IMR-90 (cell line): ENCODE measurements around the gene FKBP1B. TPM values are rescaled to one million over a fixed set of nuclear protein-coding genes. Genes with fewer than 3 reads are reported as not detected.
A peak's percentile ranks its signal among the peaks of the same experiment; 100 is the strongest.

Experiments used
- ATAC-seq: fragments of 200-7000 bp; cut with Tn5 transposase; 2 replicates; pipeline ENCODE4 v1.9.1; 2020; ENCODE audit warnings: low read depth, mild to moderate bottlenecking, moderate library complexity
- BruUV-seq: library from RNA; stranded (reverse); fragments of 400-500 nt; replicated peaks from 2 replicates; lab custom pipeline; 2021; lab: Mats Ljungman, UMichigan
- CTCF ChIA-PET: fragments of 300-600 bp; formaldehyde crosslinking; extraction: SDS; loops from one replicate; lab custom pipeline; 2021; ENCODE audit warnings: antibody characterized with exemption; lab: Yijun Ruan, JAX
- POLR2A ChIA-PET: fragments of 300-600 bp; sonication (Branson Sonifier 250); formaldehyde crosslinking; loops from one replicate; lab custom pipeline; 2022; ENCODE audit warnings: antibody characterized with exemption; ENCODE audit not compliant: unreplicated experiment; lab: Charles Lee
- DNase-seq: peaks from one replicate; pipeline ENCODE4 v3.0.0; 2013
- H2AFZ ChIP-seq: replicated peaks from 2 replicates; pipeline ENCODE3; 2013; ENCODE audit warnings: low read length, mild to moderate bottlenecking; ENCODE audit not compliant: poor library complexity
- H2AK5ac ChIP-seq: 2 replicates; pipeline ENCODE4 v1.6.1; 2013; ENCODE audit warnings: low read depth, low read length, inconsistent platforms
- H2AK9ac ChIP-seq: replicated peaks from 2 replicates; pipeline ENCODE3; 2013; ENCODE audit warnings: mild to moderate bottlenecking, low read depth, low read length, moderate library complexity; ENCODE audit not compliant: poor library complexity
- H2BK120ac ChIP-seq: 2 replicates; pipeline ENCODE4 v1.6.1; 2013; ENCODE audit warnings: low read depth, low read length, inconsistent platforms
- H2BK15ac ChIP-seq: 3 replicates; pipeline ENCODE4 v1.6.1; 2013; ENCODE audit warnings: low read depth, low read length, inconsistent platforms
- H2BK20ac ChIP-seq: 2 replicates; pipeline ENCODE4 v1.6.1; 2013; ENCODE audit warnings: low read depth, mild to moderate bottlenecking, inconsistent platforms, low read length, moderate library complexity
- H2BK5ac ChIP-seq: 2 replicates; pipeline ENCODE4 v1.6.1; 2013; ENCODE audit warnings: mild to moderate bottlenecking, low read depth, low read length, inconsistent platforms; ENCODE audit not compliant: poor library complexity, severe bottlenecking
- H3K14ac ChIP-seq: replicated peaks from 2 replicates; pipeline ENCODE4 v1.6.1; 2013; ENCODE audit warnings: low read depth, low read length, inconsistent platforms
- H3K18ac ChIP-seq: 2 replicates; pipeline ENCODE4 v1.6.1; 2013; ENCODE audit warnings: low read depth, low read length, control low read depth
- H3K23ac ChIP-seq: 2 replicates; pipeline ENCODE4 v1.6.1; 2013; ENCODE audit warnings: low read depth, low read length, inconsistent platforms
- H3K27ac ChIP-seq: 2 replicates; pipeline ENCODE4 v1.5.1; 2013; ENCODE audit warnings: mild to moderate bottlenecking, control low read depth, low read length; ENCODE audit not compliant: insufficient read depth
- H3K27me3 ChIP-seq: 2 replicates; pipeline ENCODE4 v1.6.1; 2013; ENCODE audit warnings: low read length; ENCODE audit not compliant: control insufficient read depth, insufficient read depth
- H3K36me3 ChIP-seq: 2 replicates; pipeline ENCODE4 v1.6.1; 2013; ENCODE audit warnings: low read length, mixed read lengths; ENCODE audit not compliant: control insufficient read depth, insufficient read depth
- H3K4ac ChIP-seq: 2 replicates; pipeline ENCODE4 v1.6.1; 2013; ENCODE audit warnings: low read depth, low read length, inconsistent platforms
- H3K4me1 ChIP-seq: 2 replicates; pipeline ENCODE4 v1.6.1; 2013; ENCODE audit warnings: low read length, mixed read lengths; ENCODE audit not compliant: control insufficient read depth, insufficient read depth
- H3K4me2 ChIP-seq: 2 replicates; pipeline ENCODE4 v1.6.1; 2013; ENCODE audit warnings: low read depth, mild to moderate bottlenecking, control low read depth, low read length, moderate library complexity
- H3K4me3 ChIP-seq: 2 replicates; pipeline ENCODE4 v1.5.1; 2013; ENCODE audit warnings: low read depth, mild to moderate bottlenecking, control low read depth, low read length, moderate library complexity; ENCODE audit not compliant: insufficient read depth
- H3K56ac ChIP-seq: 2 replicates; pipeline ENCODE4 v1.6.1; 2013; ENCODE audit warnings: low read length, inconsistent platforms; ENCODE audit not compliant: insufficient read depth; ENCODE audit errors: extremely low read depth
- H3K79me1 ChIP-seq, 2 experiments: 2 replicates each; pipeline ENCODE4 v1.6.1; 2013; ENCODE audit warnings: low read length in 2 of 2, inconsistent platforms in 1 of 2, low read depth in 1 of 2
- H3K9ac ChIP-seq: 2 replicates; pipeline ENCODE4 v1.6.1; 2013; ENCODE audit warnings: low read depth, low read length, control low read depth
- H3K9me1 ChIP-seq: 2 replicates; pipeline ENCODE4 v1.6.1; 2013; ENCODE audit warnings: low read length, inconsistent platforms; ENCODE audit not compliant: insufficient read depth
- H3K9me3 ChIP-seq: 2 replicates; pipeline ENCODE4 v1.6.1; 2013; ENCODE audit warnings: low read length; ENCODE audit not compliant: control insufficient read depth, insufficient read depth
- H4K20me1 ChIP-seq: 2 replicates; pipeline ENCODE4 v1.6.1; 2013; ENCODE audit warnings: low read length, inconsistent platforms; ENCODE audit not compliant: insufficient read depth
- H4K5ac ChIP-seq: 2 replicates; pipeline ENCODE4 v1.6.1; 2013; ENCODE audit warnings: mild to moderate bottlenecking, low read depth, low read length, control low read depth
- H4K8ac ChIP-seq, 2 experiments: 2 replicates each; pipeline ENCODE4 v1.6.1; 2013; ENCODE audit warnings: low read depth in 2 of 2, low read length in 2 of 2, control low read depth in 1 of 2, inconsistent platforms in 1 of 2
- H4K91ac ChIP-seq: 2 replicates; pipeline ENCODE4 v1.6.1; 2013; ENCODE audit warnings: low read depth, low read length, inconsistent platforms; ENCODE audit not compliant: insufficient read depth
- BHLHE40 ChIP-seq: fragments of 150-350 bp; IDR thresholded peaks from 2 replicates; pipeline ENCODE4 v1.6.1; 2016; ENCODE audit warnings: mild to moderate bottlenecking, low read depth, low read length
- CEBPB ChIP-seq: IDR thresholded peaks from 2 replicates; pipeline ENCODE4 v1.6.1; 2012; ENCODE audit warnings: low read depth, low read length, improper control_type of control experiment
- CHD1 ChIP-seq: IDR thresholded peaks from 2 replicates; pipeline ENCODE4 v1.6.1; 2012; ENCODE audit warnings: low read depth, low read length, improper control_type of control experiment
- FOS ChIP-seq: fragments of 150-350 bp; IDR thresholded peaks from 2 replicates; pipeline ENCODE4 v1.6.1; 2016; ENCODE audit warnings: low read depth, low read length
- MAFK ChIP-seq: IDR thresholded peaks from 2 replicates; pipeline ENCODE4 v1.6.1; 2012; ENCODE audit warnings: low read depth, low read length, improper control_type of control experiment
- MAZ ChIP-seq: IDR thresholded peaks from 2 replicates; pipeline ENCODE4 v1.6.1; 2012; ENCODE audit warnings: low read depth, mild to moderate bottlenecking, low read length, improper control_type of control experiment, moderate library complexity, borderline replicate concordance
- MXI1 ChIP-seq: IDR thresholded peaks from 2 replicates; pipeline ENCODE4 v1.6.1; 2012; ENCODE audit warnings: low read depth, mild to moderate bottlenecking, low read length, moderate library complexity, borderline replicate concordance
- NFE2L2 ChIP-seq: fragments of 150-350 bp; IDR thresholded peaks from 2 replicates; pipeline ENCODE4 v1.6.1; 2016; ENCODE audit warnings: low read depth, mild to moderate bottlenecking, low read length
- RAD21 ChIP-seq: IDR thresholded peaks from 2 replicates; pipeline ENCODE4 v1.6.1; 2012; ENCODE audit warnings: low read length, improper control_type of control experiment
- RCOR1 ChIP-seq: IDR thresholded peaks from 2 replicates; pipeline ENCODE4 v1.6.1; 2012; ENCODE audit warnings: mild to moderate bottlenecking, low read length, improper control_type of control experiment; ENCODE audit not compliant: insufficient replicate concordance
- RFX5 ChIP-seq: IDR thresholded peaks from 2 replicates; pipeline ENCODE4 v1.8.0; 2012; ENCODE audit warnings: low read depth, mild to moderate bottlenecking, low read length, moderate library complexity
- SMC3 ChIP-seq: fragments of 150-350 bp; IDR thresholded peaks from 2 replicates; pipeline ENCODE4 v1.6.1; 2016; ENCODE audit warnings: low read depth, mild to moderate bottlenecking, antibody characterized with exemption, low read length, moderate library complexity
- WGBS, 2 experiments: methylation state at CpG; one replicate each; pipeline versions ENCODE4 v1.1.5 to v1.1.7; 2013; ENCODE audit warnings: missing lambda C conversion rate in 2 of 2; ENCODE audit not compliant: insufficient read length in 1 of 2; ENCODE audit errors: extremely low coverage in 2 of 2; 5-methylcytosine and 5-hydroxymethylcytosine counted together
- dilution Hi-C: fragments of 300-500 bp; cut with HindIII; formaldehyde crosslinking; loops from one replicate; pipeline ENCODE4 v1.14.3; 2018; ENCODE audit warnings: low sequenced_read_pairs; ENCODE audit not compliant: unreplicated experiment
- in situ Hi-C: fragments of 300-500 bp; cut with MboI; formaldehyde crosslinking; loops from 3 replicates; pipeline ENCODE4 v1.14.3; 2019; ENCODE audit warnings: low sequenced_read_pairs, inconsistent platforms, mixed read lengths
- intact Hi-C: fragments of 100-400 bp; cut with micrococcal nuclease; formaldehyde crosslinking; loops from 2 replicates; pipeline ENCODE4 v1.10.0; 2022
- polyA plus RNA-seq, 3 experiments: library from polyadenylated mRNA; depleted of rRNA; stranded (reverse); fragments of >200 nt; gene quantifications; 2 replicates each; pipeline ENCODE4 v1.2.3, GENCODE V29; 2012; ENCODE audit warnings: low replicate concordance in 1 of 3
- total RNA-seq: library from RNA; depleted of rRNA; stranded (reverse); fragments of >200 nt; gene quantifications from 2 replicates; pipeline ENCODE4 v1.2.3, GENCODE V29; 2012
- TF ChIP-seq, protein P1 (sequence below): fragments of 150-350 bp; IDR thresholded peaks from 2 replicates; pipeline ENCODE4 v1.6.1; 2016; ENCODE audit warnings: low read depth, mild to moderate bottlenecking, low read length, moderate library complexity, borderline replicate concordance
- TF ChIP-seq, protein P2 (sequence below): conservative IDR thresholded peaks from 2 replicates; pipeline ENCODE4 v1.5.1; 2012; ENCODE audit warnings: mild to moderate bottlenecking, low read depth, low read length, improper control_type of control experiment

Gene FKBP1B
- total and polyA plus RNA-seq, 2 of the 4 experiments (the other 2 are of a cell fraction), result 10.2 to 15.1 TPM

DNA sequence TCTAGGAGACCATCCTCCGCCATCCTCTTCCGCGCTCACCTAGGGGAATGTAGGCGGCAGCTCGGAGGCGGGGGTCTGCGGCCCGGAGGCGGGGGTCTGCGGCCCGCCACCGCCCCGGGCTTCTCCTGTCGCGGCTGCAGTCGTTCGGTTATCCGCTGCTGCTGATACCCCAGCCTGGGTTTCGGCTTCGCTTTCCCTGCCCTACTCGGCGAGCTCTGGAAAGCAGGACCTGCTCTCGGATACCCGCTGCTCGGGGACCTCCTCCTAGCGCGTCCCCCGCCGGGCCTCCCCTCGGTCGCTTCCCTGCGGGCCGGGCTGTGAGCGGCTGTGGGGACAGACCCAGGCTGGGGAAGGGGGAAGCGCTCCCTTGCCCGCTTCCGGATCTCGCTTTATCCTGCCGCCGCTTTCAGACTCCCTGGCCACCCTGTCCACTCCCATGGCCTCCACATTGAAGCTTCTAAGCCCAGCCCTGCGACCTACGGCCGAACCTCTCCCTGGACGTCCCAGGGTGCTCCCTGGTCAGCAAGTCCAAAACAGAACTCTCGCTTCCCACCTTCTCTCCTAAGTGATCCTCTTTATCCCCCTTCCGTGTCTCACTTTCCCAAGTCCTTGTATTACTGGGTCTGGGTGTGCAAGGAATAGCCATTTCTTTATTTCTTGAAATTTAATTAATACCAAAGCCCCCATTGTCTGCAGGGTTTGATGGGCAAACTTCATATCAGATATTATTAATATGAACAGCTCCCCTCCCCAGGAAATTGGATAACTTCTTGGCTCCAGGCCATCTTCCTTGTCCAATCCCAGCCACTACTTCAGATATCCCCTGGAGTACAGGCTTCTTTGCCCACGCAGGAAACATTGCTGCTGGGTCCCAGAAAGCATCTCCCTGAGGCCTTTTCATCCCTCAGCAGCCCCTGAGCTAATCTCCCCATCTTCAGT lies 769 bp downstream of the FKBP1B start:
- H3K4me2 ChIP-seq, result peak overlapping the region; percentile 58
- H3K4me3 ChIP-seq, result peak overlapping the region; percentile 84
- peak overlapping the region; percentile 62; the same call in 1 of the 2 replicates for H3K14ac ChIP-seq
- H3K27me3 ChIP-seq, result no peaks in the 10 kb centered on the region
- no peak overlapping the region for H3K18ac ChIP-seq
- no peak overlapping the region for H2BK5ac ChIP-seq
- peak overlapping the region; percentile 10 for H3K9ac ChIP-seq
- WGBS, 2 experiments, result 6% methylated on average over 13 of the region's 47 CpGs; no CpG with 5 or more reads in 1 of the 2 experiments
- no peak overlapping the region for H4K91ac ChIP-seq
- in situ Hi-C loops (no loop called here), intact Hi-C loops (no loop called here), dilution Hi-C loops (no loop called here)
- H3K36me3 ChIP-seq, result no peaks in the 10 kb centered on the region
- ChIA-PET POLR2A (no interaction called here), CTCF (no interaction called here)
- no peak overlapping the region for H2AK5ac ChIP-seq
- DNase-seq (no peak), ATAC-seq (peak; percentile 4)
- peak overlapping the region; percentile 95 for H2AFZ ChIP-seq
- H3K23ac ChIP-seq, result peak overlapping the region; percentile 77
- H3K56ac ChIP-seq, result no peak overlapping the region
- no peak overlapping the region for H3K27ac ChIP-seq
- H2BK15ac ChIP-seq, result no peak overlapping the region
- no peaks in the 10 kb centered on the region for H4K20me1 ChIP-seq
- peaks cover 8% of the 10 kb centered on the region for H3K9me1 ChIP-seq
- no peaks in the 10 kb centered on the region for H3K9me3 ChIP-seq
- no TSS peak for BruUV-seq
- H3K4ac ChIP-seq, result no peak overlapping the region; the same call in 1 of the 2 replicates
- H3K79me1 ChIP-seq, result peaks cover 8 to 16% of the 10 kb centered on the region in 2 experiments; a peak in 3 of 4 replicates
- H2BK120ac ChIP-seq, result no peak overlapping the region
- H4K8ac ChIP-seq, result peak overlapping the region; percentile 1 to 51; a peak in 2 of 4 replicates
- H4K5ac ChIP-seq, result no peak overlapping the region
- peak overlapping the region; percentile 52 for H2AK9ac ChIP-seq
- H2BK20ac ChIP-seq, result no peak overlapping the region
- no peaks in the 10 kb centered on the region for H3K4me1 ChIP-seq
- no peak for TF ChIP-seq NFE2L2
- TF ChIP-seq, protein P1, sequence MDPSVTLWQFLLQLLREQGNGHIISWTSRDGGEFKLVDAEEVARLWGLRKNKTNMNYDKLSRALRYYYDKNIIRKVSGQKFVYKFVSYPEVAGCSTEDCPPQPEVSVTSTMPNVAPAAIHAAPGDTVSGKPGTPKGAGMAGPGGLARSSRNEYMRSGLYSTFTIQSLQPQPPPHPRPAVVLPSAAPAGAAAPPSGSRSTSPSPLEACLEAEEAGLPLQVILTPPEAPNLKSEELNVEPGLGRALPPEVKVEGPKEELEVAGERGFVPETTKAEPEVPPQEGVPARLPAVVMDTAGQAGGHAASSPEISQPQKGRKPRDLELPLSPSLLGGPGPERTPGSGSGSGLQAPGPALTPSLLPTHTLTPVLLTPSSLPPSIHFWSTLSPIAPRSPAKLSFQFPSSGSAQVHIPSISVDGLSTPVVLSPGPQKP, result no peak
- TF ChIP-seq BHLHE40, result no peak
- TF ChIP-seq RAD21, result no peak
- no peak for TF ChIP-seq CHD1
- no peak for TF ChIP-seq MAFK
- no peak for TF ChIP-seq RCOR1
- no peak for TF ChIP-seq RFX5
- no peak for TF ChIP-seq CEBPB
- no peak for TF ChIP-seq MXI1
- no peak for TF ChIP-seq FOS
- TF ChIP-seq MAZ, result no peak
- no peak for TF ChIP-seq SMC3
- TF ChIP-seq, protein P2, sequence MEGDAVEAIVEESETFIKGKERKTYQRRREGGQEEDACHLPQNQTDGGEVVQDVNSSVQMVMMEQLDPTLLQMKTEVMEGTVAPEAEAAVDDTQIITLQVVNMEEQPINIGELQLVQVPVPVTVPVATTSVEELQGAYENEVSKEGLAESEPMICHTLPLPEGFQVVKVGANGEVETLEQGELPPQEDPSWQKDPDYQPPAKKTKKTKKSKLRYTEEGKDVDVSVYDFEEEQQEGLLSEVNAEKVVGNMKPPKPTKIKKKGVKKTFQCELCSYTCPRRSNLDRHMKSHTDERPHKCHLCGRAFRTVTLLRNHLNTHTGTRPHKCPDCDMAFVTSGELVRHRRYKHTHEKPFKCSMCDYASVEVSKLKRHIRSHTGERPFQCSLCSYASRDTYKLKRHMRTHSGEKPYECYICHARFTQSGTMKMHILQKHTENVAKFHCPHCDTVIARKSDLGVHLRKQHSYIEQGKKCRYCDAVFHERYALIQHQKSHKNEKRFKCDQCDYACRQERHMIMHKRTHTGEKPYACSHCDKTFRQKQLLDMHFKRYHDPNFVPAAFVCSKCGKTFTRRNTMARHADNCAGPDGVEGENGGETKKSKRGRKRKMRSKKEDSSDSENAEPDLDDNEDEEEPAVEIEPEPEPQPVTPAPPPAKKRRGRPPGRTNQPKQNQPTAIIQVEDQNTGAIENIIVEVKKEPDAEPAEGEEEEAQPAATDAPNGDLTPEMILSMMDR, result no peak
